Gastrocnemius medialis (tissue), 4 donors: Measurements from ENCODE around the gene CPLANE2. TPM values are rescaled to one million over a fixed set of nuclear protein-coding genes. Genes with fewer than 3 reads are reported as not detected.
"Not testable (repeated sequence)": the region's sequence is repeated elsewhere in the genome, so short reads cannot be mapped to it uniquely, and the experiment has no call there.

Source experiments
- ATAC-seq, 2 donors: fragments of 150-250 bp; one replicate each; pipeline ENCODE4 v1.9.1; 2016
- DNase-seq, 2 donors: peaks; one replicate each; pipeline ENCODE4 v3.0.0-alpha.2; 2019
- H3K27ac ChIP-seq, 4 donors: fragments of 200-600 bp; sonication (generic); 1 replicate in 1 of 4; 2 replicates in 3 of 4; pipeline ENCODE4 v1.5.1; 2016 to 2018; ENCODE audit warnings: mild to moderate bottlenecking in 2 of 4, moderate library complexity in 1 of 4
- H3K27me3 ChIP-seq, 3 donors: fragments of 200-600 bp; sonication (generic) in 2 of 3; 1 replicate in 1 of 3; 2 replicates in 2 of 3; pipeline versions ENCODE4 v1.5.1 to v1.6.0; 2016 to 2019; ENCODE audit warnings: mild to moderate bottlenecking in 1 of 3, moderate library complexity in 1 of 3
- H3K36me3 ChIP-seq, 2 donors: fragments of 200-600 bp; sonication (generic) in 1 of 2; one replicate each; pipeline ENCODE4 v1.5.1; 2017 to 2018
- H3K4me1 ChIP-seq, 2 donors: fragments of 200-600 bp; sonication (generic) in 1 of 2; one replicate each; pipeline ENCODE4 v1.5.1; 2016 to 2017; ENCODE audit warnings: mild to moderate bottlenecking in 2 of 2
- H3K4me3 ChIP-seq, 4 donors: fragments of 200-600 bp; sonication (generic) in 3 of 4; 1 replicate in 1 of 4; 2 replicates in 3 of 4; pipeline ENCODE4 v1.5.1; 2016 to 2019; ENCODE audit warnings: mild to moderate bottlenecking in 2 of 4
- H3K9me3 ChIP-seq, 3 donors: fragments of 200-600 bp; sonication (generic) in 2 of 3; 1 replicate in 1 of 3; 2 replicates in 2 of 3; pipeline ENCODE4 v1.5.1; 2016 to 2019
- CTCF ChIP-seq, 5 experiments: fragments of 450-650 bp in 3 of 5; fragments of 200-600 bp in 2 of 5; sonication (generic) in 2 of 5; IDR thresholded peaks in 4 of 5; conservative IDR thresholded peaks in 1 of 5; 1 replicate in 4 of 5; 2 replicates in 1 of 5; pipeline ENCODE4 v1.5.1; 2016 to 2019; ENCODE audit warnings: antibody characterized with exemption in 5 of 5, mild to moderate bottlenecking in 3 of 5, moderate library complexity in 3 of 5
- POLR2A ChIP-seq, 2 donors: fragments of 450-650 bp; IDR thresholded peaks; one replicate each; pipeline ENCODE4 v1.6.1; 2017; ENCODE audit warnings: antibody characterized with exemption in 2 of 2, mild to moderate bottlenecking in 2 of 2, moderate library complexity in 2 of 2
- in situ Hi-C, 4 donors: fragments of 200-750 bp; cut with MboI; loops; one replicate each; pipeline versions ENCODE4 v1.15.0 to v1.8.0; 2017; ENCODE audit warnings: low sequenced_read_pairs in 4 of 4
- intact Hi-C: fragments of 100-400 bp; cut with DNase I; formaldehyde crosslinking; loops from one replicate; pipeline ENCODE4 v1.15.1; 2023; ENCODE audit warnings: low total_unique reads
- total RNA-seq, 4 donors: library from RNA; depleted of rRNA; stranded (reverse); fragments of >200 nt; gene quantifications; one replicate each; pipeline versions ENCODE4 v1.1.0 to v1.2.3, GENCODE V29; 2016

Gene CPLANE2
- total RNA-seq, 4 donors from 2014 or later, result 0.46 to 6.3 (median 3.1) TPM

GRCh38 chr1:16248007-16248436 lies 11.0 kb upstream of the CPLANE2 start:
- intact Hi-C loops, result no loop called here
- no peaks in the 10 kb centered on the region for H3K27me3 ChIP-seq
- H3K4me1 ChIP-seq, result peaks cover 41 to 50% of the 10 kb centered on the region in 2 donors
- peak overlapping the region; percentile 84 to 91 (median 88) for H3K27ac ChIP-seq
- no peaks in the 10 kb centered on the region for H3K9me3 ChIP-seq
- ATAC-seq (no peak), DNase-seq (peak in 1 of 2 donors; percentile 18)
- H3K36me3 ChIP-seq, result peaks cover 0 to 22% of the 10 kb centered on the region in 2 donors
- in situ Hi-C loops, result loop anchor here in 1 of 4 donors (25.0 kb wide), 1 partner anchor 114 kb away; the partner anchor contains the start of genes FBXO42 and SZRD1
- H3K4me3 ChIP-seq, result peak overlapping the region in 1 of 4 donors; percentile 2
- no peak for TF ChIP-seq POLR2A (IDR thresholded peaks at IDR 0.05)
- no peak for TF ChIP-seq CTCF (IDR thresholded peaks at IDR 0.05 in 4 of 5, conservative IDR thresholded peaks at IDR 0.05 in 1 of 5)

GRCh38 chr1:16247441-16247840 lies 10.5 kb upstream of the CPLANE2 start:
- H3K27ac ChIP-seq, result peak overlapping the region; percentile 84 to 91 (median 88)
- peaks cover 41 to 50% of the 10 kb centered on the region in 2 donors for H3K4me1 ChIP-seq
- no peak overlapping the region for H3K4me3 ChIP-seq
- no peak for ATAC-seq
- in situ Hi-C loops, result loop anchor here in 1 of 4 donors (25.0 kb wide), 1 partner anchor 115 kb away; the partner anchor contains the start of genes FBXO42 and SZRD1
- DNase-seq, result no peak
- intact Hi-C loops, result no loop called here
- peaks cover 0 to 22% of the 10 kb centered on the region in 2 donors for H3K36me3 ChIP-seq
- no peaks in the 10 kb centered on the region for H3K9me3 ChIP-seq
- no peaks in the 10 kb centered on the region for H3K27me3 ChIP-seq
- no peak for TF ChIP-seq POLR2A (IDR thresholded peaks at IDR 0.05)
- TF ChIP-seq CTCF (IDR thresholded peaks at IDR 0.05 in 4 of 5, conservative IDR thresholded peaks at IDR 0.05 in 1 of 5), result no peak

GRCh38 chr1:16246961-16247360 lies 10.0 kb upstream of the CPLANE2 start:
- no peak for TF ChIP-seq POLR2A (IDR thresholded peaks at IDR 0.05)
- DNase-seq (peak in 1 of 2 donors; percentile 10), ATAC-seq (no peak)
- Histone ChIP-seq H3K9me3 (no peaks in the 10 kb centered on the region), H3K36me3 (peaks cover 0 to 22% of the 10 kb centered on the region in 2 donors), H3K4me1 (peaks cover 41 to 50% of the 10 kb centered on the region in 2 donors), H3K4me3 (no peak overlapping the region), H3K27me3 (no peaks in the 10 kb centered on the region), H3K27ac (peak overlapping the region; percentile 84 to 91 (median 88))
- intact Hi-C loops, result no loop called here
- in situ Hi-C loops, result loop anchor here in 1 of 4 donors (25.0 kb wide), 1 partner anchor 115 kb away; the partner anchor contains the start of genes FBXO42 and SZRD1

GRCh38 chr1:16246239-16246638 lies 9.3 kb upstream of the CPLANE2 start:
- intact Hi-C loops, ATAC-seq, H3K27me3 ChIP-seq, H3K4me3 ChIP-seq, H3K9me3 ChIP-seq: not testable (repeated sequence)
- DNase-seq, result peak in 1 of 2 donors; percentile 6
- Histone ChIP-seq H3K36me3 (peaks cover 0 to 17% of the 10 kb centered on the region in 2 donors), H3K27ac (peak overlapping the region; percentile 84 to 91 (median 88)), H3K4me1 (peaks cover 41 to 48% of the 10 kb centered on the region in 2 donors)
- in situ Hi-C loops, result loop anchor here in 1 of 4 donors (25.0 kb wide), 1 partner anchor 116 kb away; the partner anchor contains the start of genes FBXO42 and SZRD1

GRCh38 chr1:16245476-16246196 lies 8.7 kb upstream of the CPLANE2 start:
- Histone ChIP-seq H3K4me1 (peaks cover 41 to 42% of the 10 kb centered on the region in 2 donors), H3K36me3 (peaks cover 0 to 11% of the 10 kb centered on the region in 2 donors)
- intact Hi-C loops, result loop anchor here (2.0 kb wide), 1 partner anchor 167 kb away; no protein-coding TSS in a partner anchor

More at GRCh38 chr1:16245476-16246196, 8.7 kb upstream of the CPLANE2 start:
- TF ChIP-seq POLR2A (IDR thresholded peaks at IDR 0.05) (no peak), CTCF (IDR thresholded peaks at IDR 0.05 in 4 of 5, conservative IDR thresholded peaks at IDR 0.05 in 1 of 5) (no peak)
- Histone ChIP-seq H3K4me3 (no peak overlapping the region), H3K27ac (peak overlapping the region in 3 of 4 donors; percentile 88 to 91 (median 89)), H3K27me3 (no peaks in the 10 kb centered on the region), H3K9me3 (no peaks in the 10 kb centered on the region)
- in situ Hi-C loops, result loop anchor here in 1 of 4 donors (25.0 kb wide), 1 partner anchor 117 kb away; the partner anchor contains the start of genes FBXO42 and SZRD1
- ATAC-seq (no peak), DNase-seq (peak in 1 of 2 donors; percentile 8)
